Dedifferentiated amniotic fluid mesenchymal stem cell (primary cell): ENCODE data around the gene PIM2.
"Not testable (repeated sequence)": the region's sequence is repeated elsewhere in the genome, so short reads cannot be mapped to it uniquely, and the experiment has no call there.

Source experiments
- DNase-seq: peaks from one replicate; pipeline ENCODE4 v3.0.0-alpha.2; 2016; ENCODE audit errors: extremely low spot score

Gene PIM2

DNA sequence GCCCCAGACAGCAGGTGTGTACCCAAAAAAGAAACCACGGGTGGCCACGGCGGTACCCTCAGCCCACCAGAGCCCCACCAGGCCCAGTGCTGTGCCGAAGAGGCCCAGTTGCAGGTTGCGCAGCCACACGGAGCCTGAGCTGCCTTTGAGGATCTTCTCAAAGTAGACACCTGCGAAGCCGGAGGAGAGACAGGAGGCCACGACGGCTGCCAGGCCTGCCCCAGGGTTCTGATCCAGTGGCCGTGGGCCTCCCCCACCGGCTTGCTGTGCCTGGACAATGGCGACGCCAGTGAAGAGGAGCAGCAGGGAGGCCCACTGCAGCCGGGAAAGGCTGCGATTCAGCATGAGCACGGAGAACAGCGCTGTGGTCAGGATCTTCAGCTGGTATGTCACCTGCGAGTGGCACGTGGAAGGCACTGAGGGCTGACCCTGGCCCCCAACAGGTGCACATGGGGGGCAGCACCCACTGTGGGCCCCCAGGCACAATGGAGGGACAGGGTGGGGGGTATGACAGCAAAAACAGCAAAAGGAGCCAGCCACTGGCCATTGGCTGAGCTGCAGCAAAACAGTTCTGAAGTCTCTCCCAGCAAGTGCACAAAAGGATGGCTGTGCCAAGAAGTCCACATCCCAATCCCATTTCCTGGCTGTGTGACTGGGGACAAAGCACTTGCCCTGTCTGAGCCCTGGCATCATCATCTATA is 13.6 kb downstream of the PIM2 start:
- no peak for DNase-seq

DNA sequence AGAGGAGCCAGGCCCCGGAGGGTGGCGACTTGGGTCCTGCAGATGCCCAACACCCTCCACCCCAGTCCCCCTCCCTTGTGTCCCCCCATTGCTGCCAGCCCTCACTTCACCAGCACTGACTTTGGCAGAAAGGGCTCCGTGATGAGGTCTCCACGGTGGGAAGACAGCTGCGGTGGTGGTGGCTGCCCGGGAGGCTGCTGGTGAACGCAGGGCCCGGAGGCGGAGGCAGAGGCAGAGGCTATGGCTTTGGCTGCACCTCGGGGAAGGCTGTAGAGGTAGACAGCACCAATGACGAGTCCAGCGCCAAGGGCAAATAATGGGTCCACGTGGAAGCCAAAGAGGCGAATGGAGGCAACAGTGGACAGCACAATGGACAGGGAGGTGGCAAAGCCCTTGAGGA is 14.2 kb downstream of the PIM2 start:
- DNase-seq, result no peak

DNA sequence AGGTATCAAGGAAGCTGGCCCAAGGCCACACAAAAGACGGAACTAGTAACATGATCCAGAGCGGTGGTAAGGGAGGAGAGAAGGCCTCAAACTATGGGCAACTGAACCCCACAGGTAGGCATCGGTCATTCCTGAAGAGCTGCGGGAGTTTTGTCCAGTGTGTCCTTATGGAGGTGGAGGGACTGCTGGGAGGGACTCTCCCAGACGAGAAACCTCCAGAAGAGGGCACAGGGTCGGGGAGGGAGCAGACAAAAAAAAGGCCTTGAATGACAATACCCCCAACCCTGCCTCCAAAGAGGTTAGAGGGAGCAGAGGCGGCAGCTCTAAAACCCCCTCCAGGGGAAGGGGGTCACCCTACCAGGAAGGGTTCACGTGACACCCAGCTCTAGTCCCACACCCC is 14.6 kb downstream of the PIM2 start:
- DNase-seq, result no peak

DNA sequence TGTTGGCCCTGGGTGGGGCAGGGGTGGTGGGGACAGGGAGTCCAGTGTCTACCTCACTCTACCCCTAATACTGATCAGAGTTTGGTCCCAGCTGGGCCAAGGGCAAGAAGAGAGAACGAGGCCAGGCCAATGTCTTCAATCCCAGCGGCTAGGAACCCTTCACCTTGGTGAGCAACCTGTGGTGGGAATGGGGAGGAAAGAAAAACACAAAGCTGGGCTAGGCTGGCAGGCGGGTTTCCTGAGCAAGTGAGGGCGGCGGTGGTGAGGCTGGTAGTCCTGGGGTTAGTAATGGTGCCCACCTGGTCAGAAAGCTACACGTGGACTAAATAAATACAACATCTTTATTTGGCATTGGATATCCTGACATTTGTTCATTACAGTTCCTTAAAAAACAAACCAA is 15.5 kb downstream of the PIM2 start:
- DNase-seq, result no peak

DNA sequence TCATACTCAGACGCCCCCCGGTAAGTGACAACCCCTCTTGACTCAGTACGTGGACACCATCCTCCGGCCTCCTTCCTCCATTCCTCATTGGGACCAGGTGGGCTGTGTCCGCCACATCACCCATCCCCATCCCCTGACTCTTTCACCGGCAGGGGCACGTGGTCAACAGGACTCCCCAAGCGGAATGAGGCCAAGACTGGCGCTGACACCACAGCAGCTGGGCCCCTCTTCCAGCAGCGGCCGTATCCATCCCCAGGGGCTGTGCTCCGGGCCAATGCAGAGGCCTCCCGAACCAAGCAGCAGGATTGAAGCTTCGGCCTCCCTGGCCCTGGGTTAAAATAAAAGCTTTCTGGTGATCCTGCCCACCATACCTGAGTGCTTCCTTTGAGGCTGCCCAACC is 16.0 kb downstream of the PIM2 start:
- DNase-seq, result no peak

DNA sequence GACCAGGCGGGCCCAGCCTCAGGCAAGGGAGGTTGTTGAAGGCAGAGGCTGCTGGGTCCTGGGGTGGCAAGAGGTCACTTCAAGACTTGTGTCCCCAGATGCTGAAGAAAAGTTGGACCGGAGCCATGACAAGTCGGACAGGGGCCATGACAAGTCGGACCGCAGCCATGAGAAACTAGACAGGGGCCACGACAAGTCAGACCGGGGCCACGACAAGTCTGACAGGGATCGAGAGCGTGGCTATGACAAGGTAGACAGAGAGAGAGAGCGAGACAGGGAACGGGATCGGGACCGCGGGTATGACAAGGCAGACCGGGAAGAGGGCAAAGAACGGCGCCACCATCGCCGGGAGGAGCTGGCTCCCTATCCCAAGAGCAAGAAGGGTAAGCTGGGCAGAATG is 16.7 kb downstream of the PIM2 start:
- DNase-seq, result no peak

DNA sequence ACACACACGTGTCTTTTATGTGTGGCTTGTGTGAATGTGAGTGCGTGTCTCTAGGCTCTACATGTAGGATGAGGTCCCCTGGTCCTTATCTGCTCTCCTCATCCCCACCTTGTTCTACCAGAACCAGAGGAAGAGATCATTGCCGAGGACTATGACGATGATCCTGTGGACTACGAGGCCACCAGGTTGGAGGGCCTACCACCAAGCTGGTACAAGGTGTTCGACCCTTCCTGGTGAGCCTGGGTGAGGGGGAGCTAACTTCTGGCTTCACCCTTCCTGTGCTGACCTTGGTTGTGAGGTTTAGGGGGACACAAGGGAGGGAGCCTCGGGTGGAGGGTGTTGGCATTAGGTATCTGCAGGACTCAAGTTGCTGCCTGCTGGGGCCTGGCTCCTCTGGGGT is 17.8 kb downstream of the PIM2 start:
- no peak for DNase-seq

DNA sequence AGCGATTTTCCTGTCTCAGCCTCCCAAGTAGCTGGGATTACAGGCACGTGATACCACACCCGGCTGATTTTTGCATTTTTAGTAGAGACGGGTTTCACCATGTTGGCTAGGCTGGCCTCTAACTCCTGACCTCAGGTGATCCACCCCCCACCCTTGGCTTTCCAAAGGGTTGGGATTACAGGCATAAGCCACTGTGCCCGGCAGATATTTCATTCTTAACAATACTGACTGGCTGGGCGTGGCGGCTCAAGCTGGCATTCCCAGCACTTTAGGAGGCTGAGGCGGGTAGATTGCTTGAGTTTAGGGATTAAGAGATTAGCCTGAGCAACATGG is 19.8 kb downstream of the PIM2 start:
- DNase-seq, result no peak

DNA sequence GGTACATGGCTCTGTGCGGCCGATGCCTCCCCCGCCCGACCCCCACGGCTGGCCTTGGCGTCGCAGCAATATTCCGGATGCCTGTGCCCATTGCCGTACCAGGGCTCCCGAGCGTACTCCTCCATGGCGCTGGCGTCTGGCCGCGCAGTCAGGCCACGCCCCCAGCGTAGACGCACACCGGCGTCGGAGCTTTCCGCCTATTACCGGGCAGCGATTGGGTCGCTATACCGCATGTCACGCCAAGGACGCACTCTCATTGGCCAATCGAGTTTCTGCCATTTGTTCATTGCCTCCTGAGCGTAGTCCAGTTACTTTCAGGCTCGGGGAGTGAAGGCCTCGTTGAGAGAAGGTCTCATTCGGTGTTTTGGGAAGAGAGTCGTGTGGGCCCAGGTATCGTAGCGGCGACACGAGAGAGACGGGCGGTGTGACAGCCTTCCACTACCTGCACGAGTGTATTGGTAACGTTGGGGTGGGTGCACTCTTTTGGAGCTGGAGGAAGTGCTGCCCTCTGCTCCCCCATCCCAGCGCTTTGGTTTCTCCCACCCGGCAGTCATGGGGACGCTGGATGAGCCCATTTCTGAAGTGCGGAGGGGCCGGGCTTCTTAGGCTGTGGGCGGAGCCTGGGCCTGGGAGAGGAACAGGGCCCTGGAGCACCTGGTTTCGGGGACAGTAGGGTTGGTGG is 21.1 kb downstream of the PIM2 start, which contains the start of the genes PQBP1 and TIMM17B:
Gene PQBP1, plus strand, starts transcription at position 306 of the 682 bp plus-strand sequence. CDS start 580 bp downstream, outside the sequence.
Gene TIMM17B, minus strand, starts transcription at position 144 of the 682 bp plus-strand sequence. Its CDS starts 19 bp downstream, at position 125.
- DNase-seq, result peak; percentile 92

DNA sequence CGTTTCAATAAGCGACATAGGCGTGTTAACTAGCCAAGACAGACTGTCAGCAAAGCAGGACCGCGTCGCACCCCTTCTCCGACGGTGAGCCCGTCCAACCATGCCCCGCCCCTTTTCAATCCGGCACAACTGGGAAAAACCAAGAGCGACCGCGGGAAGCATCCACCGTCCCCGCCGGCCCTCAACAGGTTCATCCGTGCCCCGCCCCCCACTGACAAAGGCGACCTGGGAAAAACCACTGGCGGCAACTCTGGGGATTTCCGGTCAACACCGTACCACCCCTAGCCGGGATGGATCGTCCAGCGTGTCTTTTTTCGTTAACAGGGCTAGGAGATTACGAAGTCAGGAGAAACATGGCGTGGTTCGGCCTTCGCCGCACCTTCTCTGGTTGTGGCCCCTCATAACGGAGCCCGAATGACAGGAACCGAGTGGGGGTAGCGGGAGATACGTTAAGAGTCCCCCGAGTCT is 21.6 kb downstream of the PIM2 start:
- peak; percentile 56 for DNase-seq

DNA sequence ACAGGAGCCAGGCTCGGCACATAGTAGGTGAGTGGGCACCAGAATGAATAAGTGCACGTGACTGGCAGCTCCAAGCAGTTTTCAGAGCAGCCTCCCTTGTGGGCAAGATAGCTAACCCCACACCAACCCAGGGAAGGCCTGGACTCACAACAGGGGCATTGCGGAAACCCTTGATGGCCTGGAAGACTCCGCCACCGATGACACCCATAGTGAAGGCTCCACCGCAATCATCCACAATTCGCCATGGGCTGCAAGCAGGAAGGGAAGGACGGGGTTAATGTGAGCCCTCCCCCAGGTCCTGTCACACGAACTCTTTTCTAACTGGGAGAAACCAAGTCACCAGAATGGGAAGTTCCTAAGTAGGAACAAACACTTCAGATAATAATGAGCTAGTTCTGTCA is 22.2 kb downstream of the PIM2 start:
- no peak for DNase-seq

DNA sequence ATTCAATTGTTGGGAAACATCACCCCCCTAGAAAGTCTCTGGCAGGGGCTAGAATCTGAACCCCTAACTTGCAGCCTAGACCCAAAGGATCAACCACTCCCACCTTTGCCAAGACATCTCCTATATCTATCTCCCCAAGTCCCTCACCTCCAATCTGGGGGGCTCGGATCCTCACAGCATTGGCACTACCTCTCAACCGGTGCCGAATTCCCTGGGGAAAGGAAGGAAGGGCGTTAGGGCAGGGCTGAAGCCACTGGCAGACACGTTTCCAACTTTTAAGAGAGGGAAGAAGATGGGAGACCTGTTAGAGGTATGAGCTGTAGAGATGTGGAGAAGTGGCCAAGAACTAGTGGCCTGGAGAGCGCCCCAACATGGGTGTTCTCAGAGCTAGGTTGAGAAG is 23.9 kb downstream of the PIM2 start:
- DNase-seq, result no peak

DNA sequence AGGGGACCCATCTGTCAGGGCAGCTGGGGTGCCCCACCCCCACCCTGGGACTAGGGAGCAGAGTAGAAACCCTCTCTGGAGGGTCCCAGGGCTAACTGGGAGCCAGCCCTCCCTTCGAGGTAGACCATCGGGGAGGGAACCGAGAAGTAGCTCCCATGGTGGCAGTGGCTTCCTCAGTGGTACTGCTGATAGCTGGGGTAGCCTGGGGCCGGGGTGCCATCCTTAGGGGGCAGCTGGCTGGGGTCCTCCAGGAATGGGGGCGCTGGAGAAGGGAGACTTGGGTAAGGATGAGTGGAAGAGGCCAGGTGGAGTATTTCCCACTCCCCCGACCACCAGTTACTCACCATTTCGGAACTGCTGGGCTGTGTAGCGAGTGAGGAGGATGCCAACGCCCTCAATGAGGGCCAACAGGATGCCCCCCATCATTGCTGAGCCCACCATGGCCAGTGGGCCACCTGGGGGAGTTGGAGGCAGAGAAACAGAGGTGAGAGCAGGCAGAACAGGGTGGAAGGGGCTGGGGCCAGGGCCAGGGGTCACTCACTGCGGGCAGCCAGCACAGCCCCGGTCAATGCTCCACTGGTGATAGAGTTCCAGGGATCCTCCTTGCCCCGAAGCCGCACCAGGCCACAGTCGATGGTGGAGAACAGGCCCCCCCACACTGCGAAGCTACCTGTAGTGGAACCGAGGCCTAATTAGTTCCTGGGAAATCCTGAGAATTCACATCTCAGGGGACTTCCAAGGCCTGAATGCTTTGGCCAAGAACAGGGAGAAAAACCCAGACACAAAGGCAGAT is 25.1 kb downstream of the PIM2 start:
- no peak for DNase-seq

DNA sequence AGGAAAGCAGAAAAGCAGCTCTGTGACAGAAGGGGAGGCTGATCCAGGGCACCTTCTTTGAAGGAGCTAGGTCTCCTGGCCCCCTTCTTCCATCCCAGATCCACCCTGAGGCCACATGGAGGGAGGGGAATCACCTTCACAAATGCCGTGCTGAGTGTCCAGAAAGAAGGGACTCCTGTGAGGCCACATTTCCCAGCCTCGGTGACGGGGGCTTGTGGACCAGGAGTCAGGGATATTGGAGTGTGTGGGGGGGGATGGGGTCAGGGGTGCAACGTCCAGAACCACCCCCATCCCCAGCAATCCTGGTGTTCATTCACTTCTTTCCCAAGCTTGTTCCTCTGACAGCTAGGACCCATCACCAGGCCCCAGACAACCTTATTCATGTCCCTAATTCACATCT is 25.9 kb downstream of the PIM2 start:
- DNase-seq, result no peak

DNA sequence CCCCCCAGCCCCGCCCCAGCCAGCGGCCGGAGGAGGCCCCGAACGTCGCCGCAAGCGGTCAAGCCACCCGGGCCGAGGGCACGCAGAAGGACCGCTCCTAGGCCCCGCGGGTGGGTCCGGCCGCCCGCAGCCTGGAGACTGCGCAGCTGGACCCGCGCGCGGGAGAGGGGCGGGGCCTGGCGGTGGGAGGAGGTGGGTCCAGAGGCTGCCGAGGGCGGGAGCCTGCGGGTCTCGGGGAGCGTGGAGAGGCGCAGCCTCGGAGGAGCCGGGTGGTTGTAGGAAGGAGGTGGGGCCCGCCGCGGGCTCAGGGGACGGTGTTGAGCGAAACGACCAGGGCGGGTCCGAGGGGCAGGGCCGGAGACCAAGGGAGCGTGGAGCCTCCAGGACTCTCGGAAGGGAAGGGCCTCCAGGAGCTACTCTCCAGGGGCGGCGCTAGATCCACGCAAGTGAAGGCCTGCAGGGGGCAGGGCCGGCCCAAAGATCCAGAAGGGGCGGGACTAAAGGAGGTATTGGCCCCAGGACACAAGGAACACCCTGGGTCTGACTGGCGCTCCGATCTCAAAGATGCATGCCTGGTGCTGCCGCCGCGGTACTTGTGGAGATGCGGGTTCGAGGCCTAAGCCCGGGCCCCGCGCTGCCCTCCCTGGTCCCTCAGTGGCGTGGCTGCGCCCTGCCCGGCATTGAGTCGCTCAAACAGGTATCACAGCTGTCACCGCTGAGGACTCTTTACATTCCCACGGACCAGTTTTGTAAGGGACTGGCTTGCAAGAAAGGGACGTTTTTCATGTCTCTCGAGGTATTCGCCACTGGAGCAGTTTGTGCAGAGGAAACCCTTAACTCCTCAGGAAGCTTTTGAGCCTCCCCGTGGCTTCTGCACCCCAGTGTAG is 27.2 kb downstream of the PIM2 start:
- peak; percentile 70 for DNase-seq

DNA sequence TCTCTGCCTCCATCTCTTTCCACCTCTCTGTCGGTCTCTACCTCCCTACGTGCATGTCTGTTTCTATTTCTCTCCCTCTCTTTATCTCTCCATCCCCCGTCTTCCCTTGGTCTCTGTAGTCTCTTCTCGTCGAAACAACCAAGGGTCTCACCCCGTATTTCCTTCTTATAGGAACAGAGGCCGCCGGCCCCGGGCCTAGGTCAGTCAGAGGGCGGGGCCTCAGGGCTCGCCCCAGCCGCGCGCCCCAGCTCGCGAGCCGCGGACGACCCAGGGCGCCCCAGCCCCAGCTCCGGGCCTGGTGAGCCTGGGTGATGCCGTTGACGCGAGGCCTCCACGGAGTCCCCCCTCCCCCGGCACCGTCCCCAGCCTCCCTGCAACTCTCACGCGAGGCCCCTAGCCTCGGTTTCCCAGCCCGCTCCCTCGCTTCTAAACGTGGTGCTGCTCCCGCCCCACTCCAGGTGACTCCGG is 27.9 kb downstream of the PIM2 start:
- DNase-seq, result no peak

DNA sequence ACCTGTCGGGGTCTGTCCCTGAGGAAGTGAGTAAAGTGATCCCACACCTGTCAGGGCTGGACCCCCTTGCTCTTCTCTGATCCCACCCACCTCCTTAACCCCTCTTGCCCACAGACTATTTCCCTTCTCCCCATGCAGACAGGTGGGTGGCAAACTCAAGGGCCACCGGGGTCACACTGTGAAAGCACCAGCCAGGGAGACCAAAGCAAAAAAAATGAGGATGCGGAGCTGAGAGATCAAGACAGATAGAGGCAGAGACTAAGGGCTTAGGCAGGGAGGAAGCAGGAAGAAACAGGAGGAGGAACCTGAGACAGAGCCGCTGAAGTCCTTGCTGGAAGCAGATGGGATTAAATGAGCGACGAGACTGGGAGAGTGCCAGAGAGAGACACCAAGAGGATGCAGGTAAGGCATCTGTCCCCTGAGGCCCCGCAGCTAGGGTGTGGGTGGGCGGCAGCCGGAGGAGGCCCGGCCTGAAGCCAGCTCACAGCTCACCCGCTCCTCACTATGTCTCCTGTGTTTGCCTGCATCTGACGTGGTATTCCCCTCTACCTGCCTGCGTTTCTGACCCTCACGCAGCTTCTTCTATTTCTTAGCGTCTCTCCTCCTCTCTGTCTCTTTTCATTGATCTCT is 28.4 kb downstream of the PIM2 start:
- no peak for DNase-seq

DNA sequence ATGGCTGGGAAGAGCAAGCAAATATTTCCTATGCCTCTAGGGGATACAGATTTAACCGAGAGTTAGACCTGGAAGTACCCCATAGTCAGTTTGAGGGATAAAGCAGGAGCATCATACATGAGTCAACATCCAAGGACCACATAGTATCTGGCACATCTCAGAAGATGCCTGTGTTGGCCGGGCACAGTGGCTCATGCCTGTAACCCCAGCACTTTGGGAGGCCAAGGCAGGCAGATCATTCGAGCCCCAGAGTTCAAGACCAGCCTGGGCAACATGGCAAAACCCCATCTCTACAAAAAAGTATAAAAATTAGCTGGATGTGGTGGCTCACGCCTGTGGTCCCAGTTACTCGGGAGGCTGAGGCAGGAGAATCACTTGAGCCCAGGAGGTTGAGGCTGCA is 32.2 kb downstream of the PIM2 start:
- not testable (repeated sequence) for DNase-seq

DNA sequence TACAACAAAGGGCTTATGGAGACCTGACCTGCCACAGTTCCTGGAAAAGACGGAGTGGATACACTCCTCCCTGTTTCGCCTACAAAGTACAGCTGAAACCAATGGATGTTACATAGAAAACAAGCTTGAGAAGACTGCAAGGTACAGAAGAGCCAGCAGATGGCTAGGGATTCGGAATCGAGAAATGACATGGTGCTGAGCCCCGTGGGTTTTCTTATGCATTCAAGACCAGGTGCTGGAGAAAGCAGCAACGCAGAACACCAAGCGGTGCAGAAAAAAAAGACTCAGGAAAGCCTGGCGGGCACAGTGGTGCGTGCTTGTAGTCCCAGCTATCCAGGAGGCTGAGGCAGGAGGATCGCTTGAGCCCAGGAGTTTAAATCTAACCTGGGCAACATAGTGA is 35.1 kb downstream of the PIM2 start:
- DNase-seq, result no peak

DNA sequence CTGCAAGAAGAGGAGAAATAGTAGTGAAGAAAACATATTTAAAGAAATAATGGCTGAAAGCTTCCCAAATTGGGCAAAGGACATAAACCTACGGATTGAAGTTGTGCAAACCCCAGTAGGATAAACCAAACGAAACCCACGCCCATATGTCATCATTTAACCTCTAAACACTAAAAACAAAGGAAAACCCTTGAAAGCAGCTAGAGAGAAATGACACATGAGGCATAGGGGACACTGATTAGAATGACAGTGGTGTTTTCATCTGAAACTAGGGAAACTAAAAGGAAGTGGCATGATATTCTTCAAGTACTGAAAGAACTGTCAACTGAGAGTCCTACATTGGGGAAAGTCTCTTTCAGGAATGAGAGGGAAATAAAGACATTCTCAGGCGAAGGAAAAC is 41.9 kb downstream of the PIM2 start:
- not testable (repeated sequence) for DNase-seq

DNA sequence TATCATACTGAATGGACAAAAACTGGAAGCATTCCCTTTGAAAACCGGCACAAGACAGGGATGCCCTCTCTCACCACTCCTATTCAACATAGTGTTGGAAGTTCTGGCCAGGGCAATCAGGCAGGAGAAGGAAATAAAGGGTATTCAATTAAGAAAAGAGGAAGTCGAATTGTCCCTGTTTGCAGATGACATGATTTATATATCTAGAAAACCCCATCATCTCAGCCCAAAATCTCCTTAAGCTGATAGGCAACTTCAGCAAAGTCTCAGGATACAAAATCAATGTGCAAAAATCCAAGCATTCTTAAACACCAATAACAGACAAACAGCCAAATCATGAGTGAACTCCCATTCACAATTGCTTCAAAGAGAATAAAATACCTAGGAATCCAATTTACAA is 46.8 kb downstream of the PIM2 start:
- DNase-seq, result not testable (repeated sequence)
